HEK293 (cell line): ENCODE measurements around the gene RUNX1.

Experiments used
- CTCF ChIA-PET: fragments of 350-600 bp; formaldehyde crosslinking; extraction: SDS; loops from one replicate; lab custom pipeline; 2021; ENCODE audit warnings: antibody characterized with exemption; lab: Yijun Ruan, JAX
- POLR2A ChIA-PET: fragments of 300-600 bp; formaldehyde crosslinking; extraction: SDS; loops from one replicate; lab custom pipeline; 2020; ENCODE audit warnings: antibody characterized with exemption, inconsistent platforms; lab: Yijun Ruan, JAX
- H3K27ac ChIP-seq: fragments of 200-500 bp; sonication (Bioruptor generic); 2 replicates; pipeline ENCODE4 v1.5.1; 2014; ENCODE audit warnings: low read depth, low read length, control low read depth, inconsistent platforms; ENCODE audit errors: extremely low read depth
- H3K36me3 ChIP-seq, 2 experiments: fragments of 200-500 bp in 1 of 2; sonication (Bioruptor generic) in 1 of 2; 1 replicate in 1 of 2; 2 replicates in 1 of 2; pipeline ENCODE4 v1.5.1; 2014 to 2017; ENCODE audit warnings: inconsistent platforms in 2 of 2, low read length in 2 of 2; ENCODE audit not compliant: control insufficient read depth in 2 of 2, insufficient read depth in 1 of 2
- H3K4me1 ChIP-seq: fragments of 200-500 bp; sonication (Bioruptor generic); 2 replicates; pipeline ENCODE4 v1.5.1; 2014; ENCODE audit warnings: mild to moderate bottlenecking, low read length, inconsistent platforms; ENCODE audit not compliant: control insufficient read depth, insufficient read depth
- H3K4me3 ChIP-seq: 2 replicates; pipeline ENCODE4 v1.5.1; 2011; ENCODE audit warnings: low read depth, mild to moderate bottlenecking, control low read depth, low read length, moderate library complexity
- H3K9me3 ChIP-seq: fragments of 200-500 bp; sonication (Bioruptor generic); 2 replicates; pipeline ENCODE4 v1.5.1; 2014; ENCODE audit warnings: low read depth, low read length, inconsistent platforms; ENCODE audit not compliant: control insufficient read depth, insufficient read depth
- BCL11B ChIP-seq: fragments of 450-650 bp; formaldehyde crosslinking; IDR thresholded peaks from 2 replicates; pipeline ENCODE4 v1.5.1; 2016; ENCODE audit warnings: low read depth, missing biosample characterization, missing genetic modification characterization
- EGR2 ChIP-seq: fragments of 450-650 bp; formaldehyde crosslinking; IDR thresholded peaks from 2 replicates; pipeline ENCODE4 v1.5.1; 2016; ENCODE audit warnings: low read depth, missing biosample characterization, missing genetic modification characterization
- ELK4 ChIP-seq: IDR thresholded peaks from 2 replicates; pipeline ENCODE4 v1.6.1; 2011; ENCODE audit warnings: mild to moderate bottlenecking, low read depth, low read length, borderline replicate concordance
- GLIS1 ChIP-seq: fragments of 450-650 bp; formaldehyde crosslinking; IDR thresholded peaks from 2 replicates; pipeline ENCODE4 v1.5.1; 2016; ENCODE audit warnings: missing biosample characterization, missing genetic modification characterization
- INSM2 ChIP-seq: fragments of 450-650 bp; formaldehyde crosslinking; IDR thresholded peaks from 2 replicates; pipeline ENCODE4 v1.5.1; 2016; ENCODE audit warnings: missing biosample characterization, missing genetic modification characterization
- KLF16 ChIP-seq: fragments of 450-650 bp; formaldehyde crosslinking; IDR thresholded peaks from 2 replicates; pipeline ENCODE4 v1.5.1; 2017; ENCODE audit warnings: missing biosample characterization, missing genetic modification characterization
- MZF1 ChIP-seq: fragments of 450-650 bp; formaldehyde crosslinking; IDR thresholded peaks from 2 replicates; pipeline ENCODE4 v1.5.1; 2017; ENCODE audit warnings: missing biosample characterization, missing genetic modification characterization, borderline replicate concordance
- OSR2 ChIP-seq: fragments of 450-650 bp; formaldehyde crosslinking; IDR thresholded peaks from 2 replicates; pipeline ENCODE4 v1.5.1; 2016; ENCODE audit warnings: missing biosample characterization, missing genetic modification characterization
- OVOL3 ChIP-seq: fragments of 450-650 bp; formaldehyde crosslinking; IDR thresholded peaks from 2 replicates; pipeline ENCODE4 v1.5.1; 2016; ENCODE audit warnings: missing biosample characterization, missing genetic modification characterization
- PRDM10 ChIP-seq: fragments of 450-650 bp; formaldehyde crosslinking; IDR thresholded peaks from 2 replicates; pipeline ENCODE4 v1.5.1; 2016; ENCODE audit warnings: missing biosample characterization, missing genetic modification characterization
- SCRT1 ChIP-seq: fragments of 450-650 bp; formaldehyde crosslinking; IDR thresholded peaks from 2 replicates; pipeline ENCODE4 v1.5.1; 2016; ENCODE audit warnings: missing biosample characterization, missing genetic modification characterization, borderline replicate concordance
- ZBTB17 ChIP-seq: fragments of 450-650 bp; formaldehyde crosslinking; IDR thresholded peaks from 2 replicates; pipeline ENCODE4 v1.5.1; 2016; ENCODE audit warnings: missing biosample characterization, missing genetic modification characterization
- ZBTB49 ChIP-seq: fragments of 450-650 bp; formaldehyde crosslinking; IDR thresholded peaks from 2 replicates; pipeline ENCODE4 v1.5.1; 2016; ENCODE audit warnings: missing biosample characterization, missing genetic modification characterization, low read depth
- ZFHX2 ChIP-seq: fragments of 450-650 bp; formaldehyde crosslinking; conservative IDR thresholded peaks from 2 replicates; pipeline ENCODE4 v1.5.1; 2016; ENCODE audit warnings: missing biosample characterization, missing genetic modification characterization
- ZFP3 ChIP-seq: fragments of 450-650 bp; formaldehyde crosslinking; IDR thresholded peaks from 2 replicates; pipeline ENCODE4 v1.5.1; 2016; ENCODE audit warnings: low read depth, missing biosample characterization, missing genetic modification characterization
- ZNF114 ChIP-seq: fragments of 450-650 bp; formaldehyde crosslinking; IDR thresholded peaks from 2 replicates; pipeline ENCODE4 v1.5.0; 2017; ENCODE audit warnings: missing biosample characterization, missing genetic modification characterization
- ZNF132 ChIP-seq: fragments of 450-650 bp; formaldehyde crosslinking; IDR thresholded peaks from 2 replicates; pipeline ENCODE4 v1.5.1; 2017; ENCODE audit warnings: missing biosample characterization, missing genetic modification characterization, borderline replicate concordance
- ZNF133 ChIP-seq: fragments of 450-650 bp; formaldehyde crosslinking; IDR thresholded peaks from 2 replicates; pipeline ENCODE4 v1.5.1; 2016; ENCODE audit warnings: missing biosample characterization, missing genetic modification characterization
- ZNF140 ChIP-seq: fragments of 450-650 bp; formaldehyde crosslinking; IDR thresholded peaks from 2 replicates; pipeline ENCODE4 v1.5.1; 2016; ENCODE audit warnings: missing biosample characterization, missing genetic modification characterization
- ZNF266 ChIP-seq: fragments of 450-650 bp; formaldehyde crosslinking; IDR thresholded peaks from 2 replicates; pipeline ENCODE4 v1.5.1; 2016; ENCODE audit warnings: missing biosample characterization, missing genetic modification characterization, low read depth
- ZNF311 ChIP-seq: fragments of 450-650 bp; formaldehyde crosslinking; IDR thresholded peaks from 2 replicates; pipeline ENCODE4 v1.5.1; 2017; ENCODE audit warnings: missing biosample characterization, missing genetic modification characterization, borderline replicate concordance
- ZNF350 ChIP-seq: fragments of 450-650 bp; formaldehyde crosslinking; IDR thresholded peaks from 2 replicates; pipeline ENCODE4 v1.5.0; 2017; ENCODE audit warnings: missing biosample characterization, mild to moderate bottlenecking, missing genetic modification characterization
- ZNF510 ChIP-seq: fragments of 450-650 bp; formaldehyde crosslinking; IDR thresholded peaks from 2 replicates; pipeline ENCODE4 v1.5.1; 2018; ENCODE audit warnings: mild to moderate bottlenecking, missing genetic modification characterization, missing biosample characterization; ENCODE audit not compliant: insufficient replicate concordance
- ZNF529 ChIP-seq: fragments of 450-650 bp; formaldehyde crosslinking; IDR thresholded peaks from 2 replicates; pipeline ENCODE4 v1.5.1; 2017; ENCODE audit warnings: missing genetic modification characterization, missing biosample characterization; ENCODE audit not compliant: insufficient replicate concordance
- ZNF585B ChIP-seq: fragments of 450-650 bp; formaldehyde crosslinking; IDR thresholded peaks from 2 replicates; pipeline ENCODE4 v1.5.1; 2016; ENCODE audit warnings: missing biosample characterization, missing genetic modification characterization
- ZNF660 ChIP-seq: fragments of 450-650 bp; IDR thresholded peaks from 2 replicates; pipeline ENCODE4 v1.5.1; 2018; ENCODE audit warnings: missing biosample characterization, mild to moderate bottlenecking, missing genetic modification characterization
- ZNF664 ChIP-seq: fragments of 450-650 bp; formaldehyde crosslinking; IDR thresholded peaks from 2 replicates; pipeline ENCODE4 v1.5.1; 2016; ENCODE audit warnings: missing biosample characterization, missing genetic modification characterization
- ZNF785 ChIP-seq: fragments of 450-650 bp; formaldehyde crosslinking; IDR thresholded peaks from 2 replicates; pipeline ENCODE4 v1.5.1; 2016; ENCODE audit warnings: missing biosample characterization, missing genetic modification characterization

Gene RUNX1

GRCh38 chr21:34743285-34743684 is 305.8 kb downstream of the RUNX1 start:
- POLR2A ChIA-PET: interaction anchor here (0.5 to 1.0 kb wide), 2 partner anchors 120 to 145 kb away, joined by 3 to 6 read pairs; no protein-coding TSS in a partner anchor
- H3K4me1 ChIP-seq: no peaks in the 10 kb centered on the region
- TF ChIP-seq ZNF133 (tag by site-specific recombination) (no peak), ZNF585B (tag by site-specific recombination) (no peak), ELK4 (no peak), SCRT1 (no peak), KLF16 (no peak), ZNF529 (tag by site-specific recombination) (no peak), ZNF132 (tag by site-specific recombination) (no peak), ZNF350 (tag by site-specific recombination) (no peak), ZFP3 (no peak), OVOL3 (tag by site-specific recombination) (no peak)
- TF ChIP-seq, all 188 proteins: peak for 0
- Histone ChIP-seq H3K9me3 (no peaks in the 10 kb centered on the region), H3K36me3 (no peaks in the 10 kb centered on the region), H3K4me3 (no peak overlapping the region), H3K27ac (no peak overlapping the region)
- CTCF ChIA-PET: interaction anchor here (1.0 to 4.8 kb wide), 6 partner anchors 16 to 1094 kb away, joined by 3 to 40 read pairs (median 5); no protein-coding TSS in a partner anchor

GRCh38 chr21:34740198-34740597 is 308.9 kb downstream of the RUNX1 start:
- Histone ChIP-seq H3K36me3 (no peaks in the 10 kb centered on the region), H3K4me3 (no peak overlapping the region), H3K4me1 (no peaks in the 10 kb centered on the region), H3K9me3 (no peaks in the 10 kb centered on the region), H3K27ac (no peak overlapping the region)
- ChIA-PET POLR2A (no interaction called here), CTCF (no interaction called here)
- TF ChIP-seq ZNF660 (tag by site-specific recombination) (no peak), ZNF311 (tag by site-specific recombination) (peak; percentile 87; the same call in 1 of the 2 replicates), ZNF114 (tag by site-specific recombination) (no peak), MZF1 (tag by site-specific recombination) (no peak), ZNF664 (no peak), OSR2 (tag by site-specific recombination) (no peak), PRDM10 (no peak), EGR2 (peak; percentile 95), ZNF510 (tag by site-specific recombination) (no peak), ZNF350 (tag by site-specific recombination) (no peak), BCL11B (tag by site-specific recombination) (no peak), ZBTB17 (tag by site-specific recombination) (peak; percentile 76), ZBTB49 (no peak), ZNF785 (tag by site-specific recombination) (0 out of 2 replicates have a peak, but pooled peaks have one; percentile 30), INSM2 (tag by site-specific recombination) (no peak), GLIS1 (no peak), ZFHX2 (tag by site-specific recombination) (peak; percentile 82), ZNF266 (0 out of 2 replicates have a peak, but pooled peaks have one; percentile 10), ZNF140 (no peak)
